ENCODE data around the gene VWA8.

The VWA8 gene

GRCh38 chr13:41995946-41996345, 35.0 kb upstream of the VWA8 start:
- no peak for ATAC-seq
- no peak for TF ChIP-seq OSR1 (CRISPR knock-in tag; IDR thresholded peaks at IDR 0.05)

GRCh38 chr13:41995336-41995735, 34.4 kb upstream of the VWA8 start:
- TF ChIP-seq TOX (CRISPR knock-in tag; IDR thresholded peaks at IDR 0.05; ENCODE audit: borderline replicate concordance) (no peak), ZC3H10 (CRISPR knock-in tag; IDR thresholded peaks at IDR 0.05) (no peak), RARB (CRISPR knock-in tag; IDR thresholded peaks at IDR 0.05) (no peak)
- ATAC-seq = no peak

GRCh38 chr13:41994696-41995095, 33.8 kb upstream of the VWA8 start:
- no peak for ATAC-seq
- TF ChIP-seq ZNF565 (CRISPR knock-in tag; conservative IDR thresholded peaks at IDR 0.05; ENCODE audit: low read depth) = no peak
- no peak for TF ChIP-seq CSRNP3 (CRISPR knock-in tag; IDR thresholded peaks at IDR 0.05)
- TF ChIP-seq ZFP3 (CRISPR knock-in tag; IDR thresholded peaks at IDR 0.05) = no peak
- TF ChIP-seq TSHZ2 (CRISPR knock-in tag; IDR thresholded peaks at IDR 0.05) = no peak
- TF ChIP-seq ESRRG (CRISPR knock-in tag; IDR thresholded peaks at IDR 0.05) = no peak
- no peak for TF ChIP-seq RARB (CRISPR knock-in tag; IDR thresholded peaks at IDR 0.05)
- no peak for TF ChIP-seq ZNF70 (CRISPR knock-in tag; IDR thresholded peaks at IDR 0.05)
- TF ChIP-seq GLIS3 (CRISPR knock-in tag; IDR thresholded peaks at IDR 0.05) = no peak
- TF ChIP-seq ZFP30 (CRISPR knock-in tag; IDR thresholded peaks at IDR 0.05) = no peak
- TF ChIP-seq PPARA (CRISPR knock-in tag; IDR thresholded peaks at IDR 0.05; ENCODE audit: borderline replicate concordance) = no peak
- no peak for TF ChIP-seq ISL1 (CRISPR knock-in tag; IDR thresholded peaks at IDR 0.05)
- no peak for TF ChIP-seq CSDC2 (CRISPR knock-in tag; IDR thresholded peaks at IDR 0.05)
- TF ChIP-seq OSR1 (CRISPR knock-in tag; IDR thresholded peaks at IDR 0.05) = no peak
- no peak for TF ChIP-seq POU6F1 (CRISPR knock-in tag; IDR thresholded peaks at IDR 0.05; ENCODE audit: borderline replicate concordance, low read depth)
- TF ChIP-seq TOX (CRISPR knock-in tag; IDR thresholded peaks at IDR 0.05; ENCODE audit: borderline replicate concordance) = no peak

- no peak for ATAC-seq
- TF ChIP-seq GLIS3 (CRISPR knock-in tag; IDR thresholded peaks at IDR 0.05) = no peak
- TF ChIP-seq ZNF8 (CRISPR knock-in tag; IDR thresholded peaks at IDR 0.05) = no peak
- no peak for TF ChIP-seq BACH2 (CRISPR knock-in tag; IDR thresholded peaks at IDR 0.05; ENCODE audit: borderline replicate concordance)
- TF ChIP-seq OSR1 (CRISPR knock-in tag; IDR thresholded peaks at IDR 0.05) = no peak
- no peak for TF ChIP-seq SNAI2 (CRISPR knock-in tag; IDR thresholded peaks at IDR 0.05)
- TF ChIP-seq POU6F1 (CRISPR knock-in tag; IDR thresholded peaks at IDR 0.05; ENCODE audit: borderline replicate concordance, low read depth) = no peak
- no peak for TF ChIP-seq ISL1 (CRISPR knock-in tag; IDR thresholded peaks at IDR 0.05)
- no peak for TF ChIP-seq ESRRG (CRISPR knock-in tag; IDR thresholded peaks at IDR 0.05)
- TF ChIP-seq TSHZ2 (CRISPR knock-in tag; IDR thresholded peaks at IDR 0.05) = no peak
- no peak for TF ChIP-seq CSRNP3 (CRISPR knock-in tag; IDR thresholded peaks at IDR 0.05)
- TF ChIP-seq ZFP30 (CRISPR knock-in tag; IDR thresholded peaks at IDR 0.05) = no peak
- TF ChIP-seq ZNF70 (CRISPR knock-in tag; IDR thresholded peaks at IDR 0.05) = no peak
- no peak for TF ChIP-seq ZFP3 (CRISPR knock-in tag; IDR thresholded peaks at IDR 0.05)
- no peak for TF ChIP-seq ARNTL (CRISPR knock-in tag; IDR thresholded peaks at IDR 0.05; ENCODE audit: borderline replicate concordance, low read depth)
- no peak for TF ChIP-seq PPARA (CRISPR knock-in tag; IDR thresholded peaks at IDR 0.05; ENCODE audit: borderline replicate concordance)
- TF ChIP-seq RARB (CRISPR knock-in tag; IDR thresholded peaks at IDR 0.05) = no peak
- no peak for TF ChIP-seq CSDC2 (CRISPR knock-in tag; IDR thresholded peaks at IDR 0.05)
- no peak for TF ChIP-seq TOX (CRISPR knock-in tag; IDR thresholded peaks at IDR 0.05; ENCODE audit: borderline replicate concordance)
- no peak for TF ChIP-seq CREB5 (CRISPR knock-in tag; IDR thresholded peaks at IDR 0.05; ENCODE audit: low read depth)
- no peak for TF ChIP-seq ZC3H10 (CRISPR knock-in tag; IDR thresholded peaks at IDR 0.05)
Observed at GRCh38 chr13:41991936-41992335, 31.0 kb upstream of the VWA8 start.
